Mesenchymal stem cell (in vitro differentiated cells and primary cell): ENCODE results near the gene BTN2A1.

Experiments used
- DNase-seq: peaks from one replicate; pipeline ENCODE4 v3.0.0-alpha.2; 2013
- H2AFZ ChIP-seq: one replicate; pipeline ENCODE4 v1.6.1; 2013; ENCODE audit warnings: low read depth, mild to moderate bottlenecking, control low read depth, inconsistent platforms, low read length, moderate library complexity
- H2AK5ac ChIP-seq: 2 replicates; pipeline ENCODE4 v1.6.1; 2013; ENCODE audit warnings: low read length, moderate library complexity, mild to moderate bottlenecking, inconsistent platforms; ENCODE audit not compliant: severe bottlenecking
- H2BK120ac ChIP-seq: one replicate; pipeline ENCODE4 v1.6.1; 2013; ENCODE audit warnings: low read depth, mild to moderate bottlenecking, inconsistent platforms, low read length, moderate library complexity
- H2BK12ac ChIP-seq, 2 experiments: one replicate each; pipeline ENCODE4 v1.6.1; 2013; ENCODE audit warnings: inconsistent platforms in 2 of 2, low read length in 2 of 2, mild to moderate bottlenecking in 2 of 2, moderate library complexity in 2 of 2, control low read depth in 1 of 2
- H2BK15ac ChIP-seq: one replicate; pipeline ENCODE4 v1.6.1; 2013; ENCODE audit warnings: mild to moderate bottlenecking, low read depth, inconsistent platforms; ENCODE audit not compliant: poor library complexity, severe bottlenecking
- H2BK5ac ChIP-seq: 2 replicates; pipeline ENCODE4 v1.6.1; 2013; ENCODE audit warnings: low read depth, mild to moderate bottlenecking, low read length, control low read depth, inconsistent platforms; ENCODE audit not compliant: poor library complexity, severe bottlenecking
- H3K14ac ChIP-seq, 2 experiments: one replicate each; pipeline ENCODE4 v1.6.1; 2013; ENCODE audit warnings: inconsistent platforms in 2 of 2, low read length in 2 of 2, control low read depth in 1 of 2, mild to moderate bottlenecking in 1 of 2, moderate library complexity in 1 of 2
- H3K18ac ChIP-seq, 2 experiments: one replicate each; pipeline ENCODE4 v1.6.1; 2013; ENCODE audit warnings: inconsistent platforms in 2 of 2, low read length in 2 of 2, control low read depth in 1 of 2, low read depth in 1 of 2, mild to moderate bottlenecking in 1 of 2
- H3K23ac ChIP-seq, 2 experiments: one replicate each; pipeline ENCODE4 v1.6.1; 2013; ENCODE audit warnings: inconsistent platforms in 2 of 2, low read length in 2 of 2, mild to moderate bottlenecking in 2 of 2, moderate library complexity in 2 of 2, control low read depth in 1 of 2
- H3K27ac ChIP-seq: 2 replicates; pipeline ENCODE4 v1.5.1; 2013; ENCODE audit warnings: mild to moderate bottlenecking, moderate library complexity, low read length, control low read depth, inconsistent platforms; ENCODE audit not compliant: poor library complexity, severe bottlenecking
- H3K27me3 ChIP-seq, 2 experiments: 2 replicates each; pipeline versions ENCODE4 v1.6.1 to v1.7.0; 2013; ENCODE audit warnings: low read length in 2 of 2, mild to moderate bottlenecking in 2 of 2, moderate library complexity in 2 of 2, control low read depth in 1 of 2, inconsistent platforms in 1 of 2; ENCODE audit not compliant: control insufficient read depth in 1 of 2, insufficient read depth in 1 of 2
- H3K36me3 ChIP-seq, 2 experiments: 2 replicates each; pipeline versions ENCODE4 v1.6.1 to v1.7.0; 2013; ENCODE audit warnings: low read length in 2 of 2, control low read depth in 1 of 2, inconsistent platforms in 1 of 2, low read depth in 1 of 2, mild to moderate bottlenecking in 1 of 2; ENCODE audit not compliant: insufficient read depth in 2 of 2, control insufficient read depth in 1 of 2
- H3K4ac ChIP-seq, 2 experiments: one replicate each; pipeline ENCODE4 v1.6.1; 2013; ENCODE audit warnings: inconsistent platforms in 2 of 2, low read length in 2 of 2, mild to moderate bottlenecking in 2 of 2, moderate library complexity in 2 of 2, control low read depth in 1 of 2, low read depth in 1 of 2
- H3K4me1 ChIP-seq: 2 replicates; pipeline ENCODE4 v1.6.1; 2013; ENCODE audit warnings: low read depth, low read length, control low read depth; ENCODE audit not compliant: control insufficient read depth, insufficient read depth
- H3K4me2 ChIP-seq: 2 replicates; pipeline ENCODE4 v1.6.1; 2013; ENCODE audit warnings: low read length, mild to moderate bottlenecking, inconsistent platforms; ENCODE audit not compliant: poor library complexity, severe bottlenecking
- H3K4me3 ChIP-seq, 2 experiments: 2 replicates each; pipeline versions ENCODE4 v1.5.1 to v1.7.0; 2013; ENCODE audit warnings: low read length in 2 of 2, mild to moderate bottlenecking in 2 of 2, control low read depth in 1 of 2, low read depth in 1 of 2; ENCODE audit not compliant: insufficient read depth in 1 of 2
- H3K79me1 ChIP-seq: replicated peaks from 2 replicates; pipeline ENCODE4 v1.6.1; 2013; ENCODE audit warnings: mild to moderate bottlenecking, control low read depth, low read length, inconsistent platforms; ENCODE audit not compliant: poor library complexity, severe bottlenecking
- H3K9ac ChIP-seq: 2 replicates; pipeline ENCODE4 v1.7.0; 2013; ENCODE audit warnings: mild to moderate bottlenecking, low read length, moderate library complexity
- H3K9me3 ChIP-seq: 2 replicates; pipeline ENCODE4 v1.7.0; 2013; ENCODE audit warnings: mild to moderate bottlenecking, low read length; ENCODE audit not compliant: control insufficient read depth
- H4K8ac ChIP-seq: one replicate; pipeline ENCODE4 v1.6.1; 2013; ENCODE audit warnings: inconsistent platforms, mild to moderate bottlenecking, low read length, moderate library complexity
- H4K91ac ChIP-seq: one replicate; pipeline ENCODE4 v1.6.1; 2013; ENCODE audit warnings: mild to moderate bottlenecking, low read length, inconsistent platforms
- WGBS: methylation state at CpG from one replicate; pipeline ENCODE4 v1.1.7; 2013; ENCODE audit warnings: mixed read lengths; 5-methylcytosine and 5-hydroxymethylcytosine counted together

The BTN2A1 gene

GRCh38 chr6:26454631-26455030 is 3.1 kb upstream of the BTN2A1 start:
- Histone ChIP-seq H4K8ac (no peak overlapping the region), H3K4me3 (no peak overlapping the region), H3K4ac (no peak overlapping the region), H2BK120ac (no peak overlapping the region), H3K79me1 (no peaks in the 10 kb centered on the region), H3K27ac (no peak overlapping the region), H3K9ac (no peak overlapping the region), H3K36me3 (peaks cover 11 to 33% of the 10 kb centered on the region in 2 experiments), H2AFZ (no peak overlapping the region), H3K23ac (no peak overlapping the region), H3K14ac (no peak overlapping the region), H3K18ac (no peak overlapping the region), H3K4me1 (peaks cover 10% of the 10 kb centered on the region), H2BK15ac (no peak overlapping the region), H2AK5ac (no peak overlapping the region), H3K4me2 (no peak overlapping the region), H4K91ac (no peak overlapping the region), H3K27me3 (no peaks in the 10 kb centered on the region), H2BK12ac (no peak overlapping the region), H2BK5ac (no peak overlapping the region), H3K9me3 (no peaks in the 10 kb centered on the region)
- DNase-seq, result no peak
- WGBS, result 100% methylated on average over 1 of the region's 1 CpG

- Histone ChIP-seq H2BK12ac (no peak overlapping the region), H3K4me1 (peaks cover 13% of the 10 kb centered on the region), H4K91ac (no peak overlapping the region), H3K27ac (no peak overlapping the region), H3K27me3 (no peaks in the 10 kb centered on the region), H3K9me3 (no peaks in the 10 kb centered on the region), H3K4me3 (no peak overlapping the region), H3K79me1 (peaks cover 2% of the 10 kb centered on the region), H3K23ac (no peak overlapping the region), H3K4me2 (no peak overlapping the region), H3K18ac (no peak overlapping the region), H3K4ac (no peak overlapping the region), H2AK5ac (no peak overlapping the region), H3K14ac (peak overlapping the region in 1 of 2 experiments; percentile 22), H2BK120ac (no peak overlapping the region), H3K9ac (no peak overlapping the region), H2BK15ac (no peak overlapping the region), H2BK5ac (no peak overlapping the region), H4K8ac (no peak overlapping the region), H3K36me3 (peaks cover 16 to 33% of the 10 kb centered on the region in 2 experiments), H2AFZ (no peak overlapping the region)
- 61% methylated on average over 2 of the region's 3 CpGs for WGBS
- no peak for DNase-seq
Measured at GRCh38 chr6:26455357-26455970, 2.3 kb upstream of the BTN2A1 start.

GRCh38 chr6:26457264-26457805 is 420 bp upstream of the BTN2A1 start:
- peak overlapping the region; percentile 22 for H3K4me2 ChIP-seq
- peak overlapping the region; percentile 59 for H3K27ac ChIP-seq
- H3K14ac ChIP-seq, result no peak overlapping the region
- H2BK15ac ChIP-seq, result peak overlapping the region; percentile 44
- 37% methylated on average over 6 of the region's 9 CpGs for WGBS
- no peaks in the 10 kb centered on the region for H3K9me3 ChIP-seq
- H4K91ac ChIP-seq, result peak overlapping the region; percentile 71
- peak overlapping the region; percentile 11 for H2BK120ac ChIP-seq
- no peaks in the 10 kb centered on the region for H3K27me3 ChIP-seq
- peaks cover 17% of the 10 kb centered on the region for H3K4me1 ChIP-seq
- peak overlapping the region; percentile 1 for H2AFZ ChIP-seq
- H3K79me1 ChIP-seq, result peaks cover 3% of the 10 kb centered on the region
- H3K9ac ChIP-seq, result peak overlapping the region; percentile 94
- peak overlapping the region in 1 of 2 experiments; percentile 64 for H3K23ac ChIP-seq
- H2BK5ac ChIP-seq, result peak overlapping the region; percentile 39
- peaks cover 11 to 27% of the 10 kb centered on the region in 2 experiments for H3K36me3 ChIP-seq
- H2AK5ac ChIP-seq, result peak overlapping the region; percentile 27
- peak overlapping the region in 1 of 2 experiments; percentile 22 for H3K4ac ChIP-seq
- no peak overlapping the region for H2BK12ac ChIP-seq
- peak overlapping the region; percentile 90 for H4K8ac ChIP-seq
- H3K4me3 ChIP-seq, result peak overlapping the region in 1 of 2 experiments; percentile 85
- DNase-seq, result no peak
- peak overlapping the region; percentile 69 to 91 for H3K18ac ChIP-seq

GRCh38 chr6:26459023-26459810 is 1.5 kb downstream of the BTN2A1 start:
- Histone ChIP-seq H3K4me3 (peak overlapping the region in 1 of 2 experiments; percentile 85), H2AFZ (no peak overlapping the region), H4K8ac (no peak overlapping the region), H3K36me3 (peaks cover 21 to 46% of the 10 kb centered on the region in 2 experiments), H3K18ac (no peak overlapping the region), H2AK5ac (no peak overlapping the region), H3K4ac (no peak overlapping the region), H2BK15ac (no peak overlapping the region), H2BK12ac (no peak overlapping the region), H3K79me1 (peaks cover 13% of the 10 kb centered on the region), H3K23ac (no peak overlapping the region), H2BK120ac (no peak overlapping the region), H3K14ac (no peak overlapping the region), H3K4me1 (peaks cover 17% of the 10 kb centered on the region), H4K91ac (no peak overlapping the region), H3K27ac (no peak overlapping the region), H3K9me3 (no peaks in the 10 kb centered on the region), H2BK5ac (no peak overlapping the region), H3K4me2 (peak overlapping the region; percentile 41), H3K27me3 (no peaks in the 10 kb centered on the region), H3K9ac (peak overlapping the region; percentile 94)
- 96% methylated on average over 15 of the region's 16 CpGs for WGBS
- peak; percentile 72 for DNase-seq
